Measurements from ENCODE around the gene TBC1D32.
"Not testable (repeated sequence)": the region's sequence is repeated elsewhere in the genome, so short reads cannot be mapped to it uniquely, and the experiment has no call there.

The TBC1D32 gene

DNA sequence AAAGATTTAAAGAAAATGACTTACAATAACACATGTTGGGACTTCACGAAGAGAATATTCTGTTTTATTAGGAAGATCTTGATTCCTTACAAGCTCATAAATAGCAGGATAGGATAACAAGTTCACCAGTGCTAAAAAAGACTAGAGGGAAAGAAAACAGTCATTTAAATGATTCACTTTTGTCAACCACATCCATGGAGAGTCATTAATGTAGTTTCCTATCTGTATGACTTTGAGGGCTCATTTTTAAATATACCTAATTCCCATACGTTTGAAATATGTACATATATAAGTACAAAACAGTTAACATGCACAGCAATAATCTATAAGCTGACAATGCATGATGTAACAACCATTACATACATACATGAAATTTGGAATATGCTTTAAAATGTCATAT lies 111.1 kb downstream of the TBC1D32 start:
- in situ Hi-C loops (cut with MboI; ENCODE audit: low sequenced_read_pairs), result no loop called here

DNA sequence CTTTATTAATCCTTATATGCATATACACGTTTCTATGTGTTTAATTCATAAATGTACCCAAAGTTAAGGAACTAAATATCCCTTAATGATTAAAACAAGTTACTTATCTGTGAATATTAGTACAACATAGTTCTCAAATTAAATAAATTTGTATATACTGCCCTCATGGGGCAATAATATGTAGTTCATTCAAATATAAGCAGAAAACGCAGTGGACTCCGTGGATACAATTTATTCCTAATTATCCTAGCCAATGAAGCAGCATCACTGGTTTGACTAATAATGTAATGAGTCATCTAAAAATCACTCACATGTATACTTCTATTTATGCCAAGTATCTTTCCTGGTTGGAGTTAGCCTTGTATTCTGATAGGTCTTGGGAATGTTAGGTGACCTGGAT lies 111.6 kb downstream of the TBC1D32 start:
- in situ Hi-C loops (cut with MboI; ENCODE audit: low sequenced_read_pairs), result no loop called here

DNA sequence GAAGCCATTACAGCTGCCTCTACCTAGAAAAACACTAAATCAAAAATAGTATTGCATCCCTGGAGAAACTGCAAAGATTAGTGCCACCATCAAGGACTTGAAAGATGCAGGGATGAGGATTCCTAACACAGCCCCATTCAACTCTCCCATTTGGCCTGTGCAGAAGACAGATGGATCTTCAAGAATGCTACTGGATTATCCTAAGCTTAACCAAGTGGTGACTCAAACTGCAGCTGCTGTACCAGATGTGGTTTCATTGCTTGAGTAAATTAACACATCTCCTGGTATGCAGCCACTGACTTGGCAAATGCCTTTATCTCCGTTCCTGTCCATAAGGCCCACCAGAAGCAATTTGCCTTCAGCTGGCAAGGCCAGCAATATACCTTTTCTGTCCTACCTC lies 117.4 kb downstream of the TBC1D32 start:
- in situ Hi-C loops (cut with MboI; ENCODE audit: low sequenced_read_pairs), result no loop called here

DNA sequence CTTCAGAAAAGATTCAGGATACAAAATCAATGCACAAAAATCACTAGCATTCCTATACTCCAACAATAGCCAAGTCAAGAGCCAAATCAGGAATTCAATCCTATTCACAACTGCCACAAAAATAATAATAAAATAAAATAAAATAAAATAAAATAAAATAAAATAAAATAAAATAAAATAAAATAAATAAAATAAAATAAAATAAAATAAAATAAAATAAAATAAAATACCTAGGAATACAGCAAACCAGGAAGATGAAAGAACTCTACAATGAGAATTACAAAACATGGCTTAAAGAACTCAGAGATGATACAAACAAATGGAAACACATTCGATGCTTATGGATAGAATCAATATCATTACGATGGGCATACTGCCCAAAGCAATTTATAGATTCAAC lies 120.9 kb downstream of the TBC1D32 start:
- in situ Hi-C loops (cut with MboI; ENCODE audit: low sequenced_read_pairs), result not testable (repeated sequence)

DNA sequence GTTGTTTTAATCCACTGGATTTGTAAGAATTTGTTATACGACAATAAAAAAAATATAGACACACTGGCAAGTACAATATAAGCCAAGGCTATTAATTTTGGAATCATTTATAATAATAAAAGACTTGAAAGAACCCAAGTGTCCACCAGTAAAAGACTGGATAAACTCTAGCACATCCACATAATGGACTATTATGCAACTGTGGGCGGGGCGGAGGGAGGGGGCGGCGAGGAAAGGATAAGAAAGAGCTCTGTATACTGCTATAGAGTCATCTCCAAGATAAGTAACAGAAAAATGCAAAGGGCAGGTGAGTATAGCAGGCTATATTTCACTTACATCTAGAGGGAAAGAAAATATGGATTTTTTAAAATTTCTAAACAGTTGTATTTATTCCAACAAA lies 123.3 kb downstream of the TBC1D32 start:
- in situ Hi-C loops (cut with MboI; ENCODE audit: low sequenced_read_pairs), result no loop called here

DNA sequence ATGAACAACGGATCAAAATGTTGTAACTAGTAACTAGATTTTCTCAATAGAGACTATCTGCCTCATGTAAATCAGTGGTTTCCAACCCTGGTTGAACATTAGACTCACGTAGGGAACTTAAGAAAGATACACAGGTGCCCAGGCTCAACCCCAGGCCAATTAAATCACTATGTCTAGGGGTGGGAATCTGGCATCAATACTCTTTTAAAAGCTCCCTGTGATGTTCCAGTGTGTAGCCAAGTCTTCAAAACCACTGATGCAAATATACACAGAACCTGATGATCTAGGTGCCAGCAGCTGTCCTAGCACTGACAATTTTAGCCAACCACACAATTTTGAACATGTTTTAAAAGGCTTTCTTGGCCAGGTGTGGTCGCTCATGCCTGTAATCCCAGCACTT lies 128.7 kb downstream of the TBC1D32 start:
- in situ Hi-C loops (cut with MboI; ENCODE audit: low sequenced_read_pairs), result no loop called here

DNA sequence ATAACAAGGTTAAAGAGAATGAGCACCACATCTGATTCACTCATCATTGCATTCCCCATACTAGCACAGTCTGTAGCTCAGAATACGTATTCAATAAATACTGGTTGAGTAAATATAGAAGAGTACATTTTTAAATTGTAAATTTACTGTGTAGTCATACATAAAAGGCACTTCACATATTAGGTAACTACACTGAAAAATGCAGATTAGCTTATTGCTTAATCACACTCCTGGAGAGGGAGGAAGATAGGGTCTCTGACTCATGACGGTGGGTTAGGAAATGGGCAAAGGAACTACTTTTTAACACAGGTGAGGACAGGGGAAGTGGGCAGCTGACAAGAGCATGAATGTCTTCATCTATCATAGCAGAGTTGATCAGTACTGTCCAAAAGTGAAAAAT lies 133.2 kb downstream of the TBC1D32 start:
- in situ Hi-C loops (cut with MboI; ENCODE audit: low sequenced_read_pairs), result no loop called here

DNA sequence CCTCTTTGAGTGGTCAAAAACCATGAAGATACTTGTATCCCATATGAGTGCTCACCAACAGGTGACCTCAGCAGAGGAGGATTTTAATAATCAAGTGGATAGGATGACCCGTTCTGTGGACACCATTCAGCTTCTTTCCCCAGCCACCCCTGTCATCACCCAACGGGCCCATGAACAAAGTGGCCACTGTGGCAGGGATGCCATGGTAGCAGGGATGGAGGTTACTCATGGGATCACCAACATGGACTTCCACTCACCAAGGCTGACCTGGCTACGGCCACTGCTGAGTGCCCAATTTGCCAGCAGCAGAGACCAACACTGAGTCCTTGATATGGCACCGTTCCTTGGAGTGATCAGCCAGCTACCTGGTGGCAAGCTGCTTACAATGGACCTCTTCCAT lies 138.2 kb downstream of the TBC1D32 start:
- in situ Hi-C loops (cut with MboI; ENCODE audit: low sequenced_read_pairs), result not testable (repeated sequence)

DNA sequence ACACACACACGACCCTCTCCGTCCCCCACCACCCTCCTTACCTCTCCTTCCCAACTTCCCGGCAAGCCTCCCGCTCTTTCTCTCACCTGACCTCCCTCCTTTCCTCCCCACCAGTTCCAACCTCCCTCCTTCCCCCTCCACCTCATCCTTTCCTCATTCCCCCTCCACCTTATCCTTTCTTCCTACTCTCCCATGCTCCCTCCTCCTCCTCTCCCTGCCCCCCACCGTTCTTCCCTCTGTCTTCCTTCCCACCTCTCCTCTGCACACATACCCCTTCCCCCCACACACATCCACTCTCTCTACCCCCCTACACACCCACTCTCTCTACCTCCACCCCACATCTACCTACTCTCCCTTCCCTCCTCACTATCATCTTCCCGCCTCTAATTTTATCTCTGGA lies 144.2 kb downstream of the TBC1D32 start:
- in situ Hi-C loops (cut with MboI; ENCODE audit: low sequenced_read_pairs), result no loop called here

DNA sequence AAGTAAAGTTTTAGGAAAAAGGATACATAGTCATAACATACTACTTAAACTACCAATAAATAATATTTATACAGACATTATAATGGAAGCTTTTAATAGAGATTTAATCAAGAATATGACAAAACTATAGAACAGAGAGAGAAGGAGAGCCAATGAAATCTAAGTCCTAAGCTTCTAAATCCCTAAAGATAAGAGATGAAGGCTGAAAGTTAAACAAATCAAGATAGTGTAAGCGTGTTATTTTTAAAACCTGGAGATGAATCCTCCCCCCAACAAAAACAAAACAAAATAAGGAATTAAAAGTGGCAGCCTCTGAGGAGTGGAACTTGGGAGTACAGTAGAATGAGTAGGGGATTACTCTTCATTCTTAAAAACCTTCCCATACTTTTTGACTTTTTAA lies 145.9 kb downstream of the TBC1D32 start:
- in situ Hi-C loops (cut with MboI; ENCODE audit: low sequenced_read_pairs), result no loop called here

DNA sequence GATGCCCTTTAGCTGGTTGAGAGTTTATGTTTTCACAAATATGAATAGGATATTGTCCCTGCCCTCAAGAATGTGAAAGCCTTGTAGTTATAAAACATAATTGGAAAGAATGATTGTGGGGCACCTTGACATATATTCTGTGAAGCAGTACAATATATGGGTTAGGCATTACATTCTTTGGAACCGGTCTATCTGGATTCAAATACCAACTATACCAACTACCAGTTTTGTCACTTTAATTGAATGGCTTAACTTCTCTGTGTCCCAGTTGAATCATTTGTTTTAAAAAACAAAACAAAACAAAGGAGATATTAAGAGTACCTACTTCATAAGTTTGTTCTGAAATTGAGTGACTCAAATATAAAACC lies 146.5 kb downstream of the TBC1D32 start:
- in situ Hi-C loops (cut with MboI; ENCODE audit: low sequenced_read_pairs), result no loop called here

DNA sequence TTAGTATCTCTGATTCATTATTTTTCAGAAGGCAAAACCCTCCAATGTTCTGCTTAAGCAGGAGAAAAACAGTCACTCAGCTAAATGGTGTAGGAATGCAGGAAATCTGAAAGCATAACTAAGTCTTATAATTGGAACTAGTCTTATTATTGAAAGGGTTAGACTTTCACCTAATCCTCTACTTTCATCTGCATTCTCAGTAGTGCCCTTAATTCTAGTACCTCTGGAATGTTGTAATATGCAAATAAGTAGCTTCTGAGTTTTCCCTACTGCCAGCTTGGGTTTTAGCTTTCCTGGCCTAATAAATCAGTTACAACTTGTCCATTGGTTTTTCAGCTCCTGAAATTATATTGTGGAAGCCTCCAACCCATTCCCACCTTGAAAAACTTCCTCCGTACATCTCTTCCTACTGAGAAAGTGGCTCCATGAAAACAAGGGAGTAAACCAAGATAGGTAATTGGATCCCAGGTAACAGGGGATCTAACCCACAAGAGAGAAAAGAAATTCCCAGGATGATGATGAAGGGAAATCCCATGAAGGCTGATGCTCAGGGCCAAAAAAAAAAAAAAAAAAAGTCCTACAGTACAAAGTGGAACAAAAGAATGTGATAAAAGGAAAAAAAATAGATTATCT lies 147.0 kb downstream of the TBC1D32 start:
- in situ Hi-C loops (cut with MboI; ENCODE audit: low sequenced_read_pairs), result no loop called here

DNA sequence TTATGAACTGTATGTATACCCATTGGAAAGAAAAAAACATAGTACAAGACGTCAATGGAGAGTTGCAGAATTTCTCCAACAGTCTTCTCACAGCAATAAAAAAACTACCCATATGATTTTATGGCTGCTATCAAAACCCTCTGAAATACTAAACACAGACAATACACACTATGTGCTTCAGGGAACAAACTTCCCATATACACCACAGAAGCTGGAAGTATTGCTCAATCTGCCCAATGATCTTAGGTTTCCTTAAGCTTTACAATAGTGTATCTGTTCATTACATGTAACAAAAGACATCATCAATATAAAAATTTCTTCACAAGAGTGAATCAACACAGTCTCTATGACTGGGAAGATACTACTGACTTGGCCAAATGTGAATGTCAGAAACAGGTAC lies 150.5 kb downstream of the TBC1D32 start:
- in situ Hi-C loops (cut with MboI; ENCODE audit: low sequenced_read_pairs), result no loop called here

DNA sequence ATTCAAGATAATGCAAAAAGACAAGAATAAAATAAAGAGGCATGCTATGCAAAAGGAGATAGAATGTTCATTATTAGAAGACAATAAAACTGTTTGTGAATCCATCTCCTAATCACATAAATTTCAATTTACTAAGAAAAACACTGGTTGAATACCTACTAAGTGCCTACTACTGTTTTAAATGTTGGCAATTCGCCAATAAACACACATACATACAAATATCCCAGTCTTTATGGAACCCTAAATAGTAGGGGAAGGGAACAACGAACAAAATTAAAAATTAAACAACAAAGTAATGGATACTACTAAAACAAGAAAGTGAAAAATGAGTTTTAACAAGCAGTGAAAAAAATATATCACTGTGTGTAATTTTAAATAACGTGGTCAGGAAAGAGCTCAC lies 158.5 kb downstream of the TBC1D32 start:
- in situ Hi-C loops (cut with MboI; ENCODE audit: low sequenced_read_pairs), result no loop called here

DNA sequence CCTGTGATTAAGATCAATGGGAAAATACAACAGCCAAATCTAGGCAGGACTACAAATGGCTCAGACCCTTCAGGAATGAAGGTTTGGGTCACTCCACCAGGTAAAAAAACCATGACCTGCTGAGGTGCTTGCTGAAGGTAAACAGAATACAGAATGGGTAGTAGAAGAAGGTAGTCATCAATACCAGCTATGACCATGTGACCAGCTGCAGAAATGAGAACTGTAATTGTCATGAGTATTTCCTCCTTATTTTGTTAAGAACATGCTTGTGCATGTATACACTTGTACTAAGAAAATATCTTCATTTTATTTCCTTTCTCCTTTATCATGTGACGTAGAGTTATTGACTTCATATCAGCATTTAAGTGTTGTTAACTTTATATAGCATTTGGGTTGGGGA lies 161.8 kb downstream of the TBC1D32 start:
- in situ Hi-C loops (cut with MboI; ENCODE audit: low sequenced_read_pairs), result not testable (repeated sequence)

DNA sequence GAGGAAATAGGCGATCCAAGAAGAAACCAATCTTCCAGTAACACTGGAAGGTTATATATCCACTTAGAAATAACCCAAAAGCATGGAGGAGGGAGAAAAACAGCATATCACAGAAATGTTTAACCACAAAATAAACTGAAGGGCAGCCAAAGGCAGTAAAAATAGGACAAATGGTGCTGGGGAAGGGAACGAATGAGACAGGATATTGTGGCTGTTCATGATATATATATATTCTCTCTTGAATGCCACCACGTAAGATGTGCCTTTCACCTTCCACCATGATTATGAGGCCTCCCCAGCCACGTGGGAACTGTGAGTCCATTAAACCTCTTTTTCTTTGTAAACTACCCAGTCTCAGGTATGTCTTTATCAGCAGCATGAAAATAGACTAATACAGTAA lies 162.4 kb downstream of the TBC1D32 start:
- in situ Hi-C loops (cut with MboI; ENCODE audit: low sequenced_read_pairs), result no loop called here

DNA sequence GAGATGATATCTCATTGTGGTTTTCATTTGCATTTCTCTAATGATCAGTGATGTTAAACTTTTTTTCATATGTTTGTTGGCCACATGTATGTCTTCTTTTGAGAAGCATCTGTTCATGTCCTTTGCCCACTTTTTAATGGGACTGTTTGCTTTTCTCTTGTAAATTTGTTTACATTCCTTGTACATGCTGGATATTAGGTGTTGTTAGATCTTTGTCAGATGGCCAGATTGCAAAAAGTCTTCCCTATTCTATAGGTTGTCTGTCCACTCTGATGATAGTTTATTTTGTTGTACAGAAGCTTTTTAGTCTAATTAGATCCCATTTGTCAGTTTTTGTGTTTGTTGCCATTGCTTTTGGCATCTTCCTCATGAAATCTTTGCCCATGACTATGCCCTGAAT lies 172.4 kb downstream of the TBC1D32 start:
- in situ Hi-C loops (cut with MboI; ENCODE audit: low sequenced_read_pairs), result no loop called here

DNA sequence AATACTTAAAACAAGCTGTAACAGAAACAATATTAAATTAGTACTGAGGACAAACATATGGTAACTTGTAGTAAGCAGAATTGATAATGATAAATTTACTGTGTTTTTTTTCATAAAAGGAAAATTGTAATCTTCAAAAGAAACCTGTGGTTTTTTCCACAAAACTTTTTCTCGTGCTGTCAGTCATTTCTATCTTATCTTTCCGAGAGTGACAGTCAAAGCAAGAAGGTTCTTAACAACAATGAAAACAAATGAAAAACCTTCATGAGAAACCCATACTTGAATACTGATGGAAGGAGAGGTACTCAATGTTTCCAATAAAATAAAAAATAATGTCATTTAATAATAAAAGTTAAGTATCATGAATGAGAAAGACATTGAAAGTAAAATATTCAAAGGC lies 174.0 kb downstream of the TBC1D32 start:
- in situ Hi-C loops (cut with MboI; ENCODE audit: low sequenced_read_pairs), result no loop called here

DNA sequence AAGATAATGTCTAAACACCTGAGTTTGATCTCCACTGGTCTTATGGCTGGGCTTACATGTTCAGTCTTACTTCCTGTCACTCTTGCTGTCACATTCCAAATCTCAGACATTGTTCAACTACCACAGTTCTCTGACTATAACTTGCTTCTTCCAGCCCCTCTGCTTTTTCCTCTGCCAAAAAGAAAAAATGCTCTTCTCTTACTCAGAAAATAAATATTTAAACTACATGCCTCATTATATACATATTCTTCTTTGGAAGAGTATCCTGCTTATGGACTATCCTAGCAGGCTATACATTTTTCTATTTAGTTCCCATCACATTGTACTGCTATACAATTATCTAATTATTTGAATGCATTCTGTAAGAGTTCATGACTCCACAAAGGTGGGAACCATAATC lies 175.4 kb downstream of the TBC1D32 start:
- in situ Hi-C loops (cut with MboI; ENCODE audit: low sequenced_read_pairs), result no loop called here

DNA sequence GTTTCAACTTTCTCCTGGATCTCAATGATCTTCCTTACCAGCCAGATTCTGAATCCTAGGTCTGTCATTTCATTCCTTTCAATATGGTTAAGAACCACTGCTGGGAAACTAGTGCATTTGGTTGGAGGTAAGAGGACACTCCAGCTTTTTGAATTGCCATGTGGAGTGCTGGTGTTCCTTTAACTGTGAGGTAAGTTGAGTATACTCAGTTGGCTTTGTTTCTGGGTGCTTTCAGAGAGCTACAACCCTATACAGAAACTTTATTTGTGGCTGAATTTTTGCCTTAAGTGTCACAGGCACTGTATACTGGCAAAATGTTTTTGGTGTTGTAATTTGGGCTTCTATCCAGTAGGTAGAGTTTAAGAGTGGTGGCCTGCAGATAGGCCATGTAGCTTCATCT lies 175.8 kb downstream of the TBC1D32 start:
- in situ Hi-C loops (cut with MboI; ENCODE audit: low sequenced_read_pairs), result no loop called here

DNA sequence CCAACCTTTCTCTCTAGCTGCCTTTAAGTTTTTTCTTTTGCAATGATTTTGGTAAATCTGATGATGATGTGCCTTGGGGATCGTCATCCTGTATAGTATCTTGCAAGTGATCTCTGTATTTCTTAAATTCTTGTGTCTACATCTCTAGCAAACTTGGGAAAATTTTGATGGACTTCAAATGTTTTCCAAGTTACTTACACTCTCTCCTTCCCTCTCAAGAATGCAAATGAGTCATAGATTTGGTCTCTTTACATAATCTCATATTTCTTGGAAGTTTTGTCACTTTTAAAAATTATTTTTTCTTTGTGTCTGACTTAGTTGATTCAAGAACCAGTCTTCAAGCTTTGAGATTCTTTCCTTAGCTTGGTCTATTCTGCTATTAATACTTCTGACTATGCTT lies 176.4 kb downstream of the TBC1D32 start:
- in situ Hi-C loops (cut with MboI; ENCODE audit: low sequenced_read_pairs), result no loop called here

DNA sequence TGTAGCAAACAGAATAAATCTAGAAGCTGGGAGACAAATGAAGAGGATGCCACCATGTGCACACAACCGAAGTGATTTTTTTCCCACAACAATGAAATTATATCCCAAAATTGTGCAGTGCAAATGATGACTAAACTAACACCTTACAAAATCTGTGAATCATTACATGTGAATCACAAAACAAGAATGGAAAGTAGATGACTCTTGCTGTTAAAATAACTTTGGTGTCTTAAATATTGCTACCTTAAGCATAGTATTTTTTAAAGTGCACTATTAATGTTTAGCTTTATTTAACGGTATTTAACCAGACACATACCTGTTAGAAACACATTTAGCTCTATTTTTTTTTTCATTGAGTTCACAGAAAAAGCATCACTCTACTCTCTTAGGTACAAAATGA lies 190.8 kb downstream of the TBC1D32 start:
- in situ Hi-C loops (cut with MboI; ENCODE audit: low sequenced_read_pairs), result no loop called here

DNA sequence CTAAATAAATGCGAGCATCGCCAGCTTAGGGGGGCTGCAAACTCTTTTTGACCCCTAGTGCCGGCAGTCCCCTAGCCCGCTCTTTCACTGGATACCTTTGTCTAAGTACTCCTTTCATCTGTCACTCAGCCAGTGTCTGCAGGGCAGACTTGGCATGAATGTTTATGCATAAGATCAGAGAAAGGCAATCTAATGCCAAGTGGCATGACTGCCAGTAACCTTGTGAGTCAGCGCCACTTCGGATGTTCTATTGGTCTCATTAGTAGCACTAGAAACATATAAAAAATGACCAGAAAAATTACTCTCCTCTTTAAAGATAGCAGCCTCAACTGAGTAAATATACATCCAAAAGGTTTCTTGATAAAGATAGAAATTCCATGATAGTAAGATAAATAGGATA lies 192.2 kb downstream of the TBC1D32 start:
- in situ Hi-C loops (cut with MboI; ENCODE audit: low sequenced_read_pairs), result no loop called here

DNA sequence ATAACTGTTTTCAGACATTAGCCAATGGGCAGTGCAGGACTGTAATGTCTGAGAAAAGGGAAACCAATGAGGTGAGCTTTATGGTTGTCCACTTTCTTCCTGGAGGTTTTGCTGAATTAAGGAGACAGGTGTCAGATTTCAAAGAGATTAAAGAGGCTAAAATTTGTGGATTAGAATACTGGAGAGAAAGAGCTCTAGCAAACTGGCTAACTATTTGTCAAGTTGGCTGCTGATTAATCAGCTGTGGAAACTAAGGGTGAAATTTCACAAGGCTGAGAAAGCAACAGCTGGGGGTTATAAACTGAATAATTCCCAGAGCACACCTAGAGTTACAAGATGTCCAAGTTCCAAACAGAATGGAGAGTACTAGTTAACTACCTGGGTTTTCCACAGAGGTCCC lies 198.9 kb downstream of the TBC1D32 start:
- in situ Hi-C loops (cut with MboI; ENCODE audit: low sequenced_read_pairs), result no loop called here

All from HL-60/S4 (cell line).